Body of pancreas (tissue), 4 donors: ENCODE results near the gene CAMKK2.

Experiments used
- CTCF ChIP-seq, 7 experiments: fragments of 450-650 bp in 4 of 7; fragments of 200-600 bp in 3 of 7; sonication (generic) in 3 of 7; IDR thresholded peaks; one replicate each; pipeline ENCODE4 v1.5.1; 2016 to 2019; ENCODE audit warnings: antibody characterized with exemption in 7 of 7
- POLR2A ChIP-seq, 3 donors: fragments of 450-650 bp; IDR thresholded peaks; one replicate each; pipeline ENCODE4 v1.6.1; 2016; ENCODE audit warnings: antibody characterized with exemption in 3 of 3, mild to moderate bottlenecking in 2 of 3

DNA sequence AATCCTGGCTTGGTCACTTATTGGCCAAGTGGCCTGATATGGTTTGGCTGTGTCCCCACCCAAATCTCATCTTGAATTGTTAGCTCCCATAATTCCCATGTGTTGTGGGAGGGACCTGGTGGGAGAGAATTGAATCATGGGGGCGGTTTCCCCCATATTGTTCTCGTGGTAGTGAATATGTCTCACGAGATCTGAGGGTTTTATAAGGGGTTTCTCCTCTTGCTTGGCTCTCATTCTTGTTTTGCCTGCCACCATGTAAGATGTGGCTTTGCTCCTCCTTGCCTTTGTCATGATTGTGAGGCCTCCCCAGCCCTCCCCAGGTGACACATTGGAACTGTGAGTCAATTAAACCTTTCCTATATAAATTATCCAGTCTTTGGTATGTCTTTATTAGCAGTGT lies 105.4 kb downstream of the CAMKK2 start:
- no peak for TF ChIP-seq CTCF (IDR thresholded peaks at IDR 0.05)
- TF ChIP-seq POLR2A (IDR thresholded peaks at IDR 0.05) = no peak
